GM18867 (cell line): Measurements from ENCODE around the gene SLC7A4.
"Not testable (repeated sequence)": the region's sequence is repeated elsewhere in the genome, so short reads cannot be mapped to it uniquely, and the experiment has no call there.

Source experiments
- ATAC-seq: cut with Tn5 transposase; IDR thresholded peaks from one replicate; pipeline ENCODE4 v1.9.1; 2021; ENCODE audit warnings: mild to moderate bottlenecking, moderate library complexity; ENCODE audit not compliant: unreplicated experiment

Gene SLC7A4

GRCh38 chr22:21032037-21032867, at the start of gene SLC7A4:
SLC7A4 (minus strand) TSS chr22:21032561; CDS start chr22:21031812, 749 bp downstream.
- ATAC-seq, result no peak

- no peak for ATAC-seq
Observed at GRCh38 chr22:21080435-21081137, 48.2 kb upstream of the SLC7A4 start.

- no peak for ATAC-seq
Observed at GRCh38 chr22:21079493-21079892, 47.1 kb upstream of the SLC7A4 start.

- ATAC-seq, result no peak
Observed at GRCh38 chr22:21078916-21079315, 46.6 kb upstream of the SLC7A4 start.

GRCh38 chr22:21077884-21078508, 45.6 kb upstream of the SLC7A4 start:
- no peak for ATAC-seq

- ATAC-seq, result no peak
Observed at GRCh38 chr22:21076912-21077625, 44.7 kb upstream of the SLC7A4 start.

GRCh38 chr22:21075516-21076138, 43.3 kb upstream of the SLC7A4 start:
- ATAC-seq, result no peak

GRCh38 chr22:21074102-21074715, 41.8 kb upstream of the SLC7A4 start:
- ATAC-seq, result no peak

- no peak for ATAC-seq
Observed at GRCh38 chr22:21073482-21073881, 41.1 kb upstream of the SLC7A4 start.

GRCh38 chr22:21073023-21073422, 40.7 kb upstream of the SLC7A4 start:
- ATAC-seq, result no peak

- ATAC-seq, result not testable (repeated sequence)
Observed at GRCh38 chr22:21071796-21072195, 39.4 kb upstream of the SLC7A4 start.

- no peak for ATAC-seq
Observed at GRCh38 chr22:21070690-21071615, 38.6 kb upstream of the SLC7A4 start.

- ATAC-seq, result no peak
Observed at GRCh38 chr22:21069375-21069774, 37.0 kb upstream of the SLC7A4 start.

- ATAC-seq, result no peak
Observed at GRCh38 chr22:21068681-21069276, 36.4 kb upstream of the SLC7A4 start.

- ATAC-seq, result no peak
Observed at GRCh38 chr22:21067901-21068680, 35.7 kb upstream of the SLC7A4 start.

- ATAC-seq, result no peak
Observed at GRCh38 chr22:21067075-21067900, 34.9 kb upstream of the SLC7A4 start.
